GM19324 (cell line): ENCODE measurements around the gene TWIST1.

ENCODE experiments used
- ATAC-seq: cut with Tn5 transposase; IDR thresholded peaks from one replicate; pipeline ENCODE4 v1.9.1; 2021; ENCODE audit warnings: mild to moderate bottlenecking, moderate library complexity; ENCODE audit not compliant: unreplicated experiment, low FRiP score

TWIST1 gene

DNA sequence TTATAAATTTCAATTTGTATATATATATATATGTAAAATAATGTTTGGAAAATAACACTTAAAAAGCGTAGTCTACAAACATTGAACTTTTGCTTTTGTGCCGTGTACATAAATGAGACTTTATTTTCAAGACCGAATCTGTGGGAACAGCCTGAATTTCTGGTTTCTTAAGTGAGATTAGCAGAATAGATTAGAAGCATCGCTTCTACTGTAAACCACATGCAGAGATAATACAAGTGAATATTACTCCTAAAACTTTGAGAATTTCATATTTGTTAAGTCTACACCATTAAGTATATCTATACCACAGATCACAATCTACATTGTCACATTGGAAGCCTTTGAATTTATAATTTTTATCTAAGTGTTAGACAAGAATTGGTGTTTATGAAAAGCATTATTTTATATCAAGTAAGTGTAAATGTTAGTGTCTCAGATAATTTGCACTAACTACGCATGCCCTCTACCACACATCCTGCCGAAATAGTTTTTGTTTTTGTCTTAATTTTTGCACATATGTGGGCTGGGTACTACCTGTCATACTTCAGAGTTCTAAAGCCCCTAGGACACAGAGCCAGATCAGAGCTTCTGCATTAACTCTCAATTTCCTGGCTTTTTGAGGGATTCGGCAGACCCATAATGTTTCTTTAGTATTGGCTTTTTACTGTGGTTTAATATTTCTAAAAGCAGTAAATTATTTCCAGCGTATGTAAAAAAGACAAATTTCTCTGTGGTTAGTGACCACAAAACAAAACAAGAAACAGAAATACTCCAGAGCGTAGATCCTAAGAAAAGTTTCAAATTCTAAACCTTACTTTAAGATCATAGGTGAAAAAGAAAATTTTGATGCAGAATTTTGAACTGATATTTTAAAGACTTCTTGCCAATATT lies 20.0 kb downstream of the TWIST1 start:
- ATAC-seq: no peak

DNA sequence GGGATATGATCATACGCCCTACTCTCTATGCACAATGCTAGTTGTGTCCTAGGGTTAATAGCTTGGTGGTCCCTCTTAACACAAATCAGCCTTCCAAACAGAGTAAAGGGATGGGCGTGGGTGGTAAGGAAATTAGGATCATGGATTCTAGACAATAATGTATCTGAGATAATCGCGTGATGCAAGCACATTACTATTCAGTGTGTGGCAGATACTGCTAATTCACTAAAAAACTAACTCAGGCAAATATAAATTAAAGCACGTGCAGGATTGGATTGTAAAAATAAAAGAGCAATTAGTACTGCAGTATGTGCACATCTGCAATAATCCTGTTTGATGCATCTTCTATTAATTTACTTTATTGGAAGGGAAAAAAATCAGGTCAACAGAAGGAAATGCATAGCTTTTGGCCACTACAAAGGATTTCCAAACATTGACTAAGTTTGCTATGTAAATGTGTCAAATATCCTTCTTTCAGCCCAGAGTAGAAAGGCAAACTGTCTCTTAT lies 22.0 kb downstream of the TWIST1 start:
- ATAC-seq: no peak

DNA sequence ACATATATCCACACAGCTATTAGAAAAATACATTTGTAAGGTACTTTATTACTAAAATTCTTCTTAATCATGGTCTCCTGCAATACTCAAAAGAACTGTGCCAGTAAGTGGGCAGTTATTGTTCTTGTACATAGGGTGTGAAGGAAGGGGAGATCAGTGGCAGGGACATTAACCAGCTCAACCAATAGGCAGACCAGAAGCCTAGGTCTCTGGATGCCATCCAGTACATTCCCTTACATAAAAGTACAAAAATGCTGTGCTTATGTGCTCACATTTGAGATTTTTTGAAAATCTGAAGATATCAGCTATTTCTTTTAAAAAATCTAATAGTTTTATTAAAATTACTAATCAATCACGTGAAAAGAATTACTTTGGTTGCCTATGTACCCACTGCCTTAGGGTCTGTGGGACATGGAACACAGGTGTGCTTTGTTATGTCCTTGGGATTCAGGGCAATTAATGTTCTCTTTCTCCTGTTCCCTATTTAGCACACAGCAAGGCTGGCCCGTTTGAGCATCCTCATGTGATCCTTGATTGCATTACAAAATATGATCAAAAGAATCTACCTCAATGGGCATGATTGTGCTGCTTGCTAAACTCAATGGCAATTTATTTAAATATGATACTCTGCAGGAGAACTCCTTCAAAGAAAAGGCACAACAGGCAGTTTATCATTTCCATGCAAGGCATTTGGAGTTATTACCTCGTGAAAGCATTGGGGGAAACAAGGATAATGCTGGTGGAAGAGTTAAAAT lies 22.7 kb downstream of the TWIST1 start:
- ATAC-seq: no peak

DNA sequence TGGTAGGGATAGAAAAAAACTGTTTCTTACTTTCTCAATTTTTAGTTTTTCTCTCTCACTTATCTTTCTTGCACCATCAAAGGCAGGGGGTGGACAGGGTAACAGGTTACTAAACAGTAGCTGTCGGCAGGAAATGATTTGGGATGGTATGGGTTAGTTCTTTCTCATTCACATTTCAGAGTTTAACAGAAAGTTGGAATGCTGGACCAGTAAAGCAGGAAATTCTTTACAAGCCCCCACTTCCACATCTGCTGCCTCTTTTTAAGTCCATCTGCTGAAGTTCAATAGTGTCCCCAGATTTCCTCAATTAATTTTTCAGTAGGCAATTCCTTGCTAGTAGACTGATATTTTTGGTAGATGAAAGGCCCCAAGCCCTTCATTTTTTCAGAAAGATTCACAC lies 23.3 kb downstream of the TWIST1 start:
- ATAC-seq: no peak

DNA sequence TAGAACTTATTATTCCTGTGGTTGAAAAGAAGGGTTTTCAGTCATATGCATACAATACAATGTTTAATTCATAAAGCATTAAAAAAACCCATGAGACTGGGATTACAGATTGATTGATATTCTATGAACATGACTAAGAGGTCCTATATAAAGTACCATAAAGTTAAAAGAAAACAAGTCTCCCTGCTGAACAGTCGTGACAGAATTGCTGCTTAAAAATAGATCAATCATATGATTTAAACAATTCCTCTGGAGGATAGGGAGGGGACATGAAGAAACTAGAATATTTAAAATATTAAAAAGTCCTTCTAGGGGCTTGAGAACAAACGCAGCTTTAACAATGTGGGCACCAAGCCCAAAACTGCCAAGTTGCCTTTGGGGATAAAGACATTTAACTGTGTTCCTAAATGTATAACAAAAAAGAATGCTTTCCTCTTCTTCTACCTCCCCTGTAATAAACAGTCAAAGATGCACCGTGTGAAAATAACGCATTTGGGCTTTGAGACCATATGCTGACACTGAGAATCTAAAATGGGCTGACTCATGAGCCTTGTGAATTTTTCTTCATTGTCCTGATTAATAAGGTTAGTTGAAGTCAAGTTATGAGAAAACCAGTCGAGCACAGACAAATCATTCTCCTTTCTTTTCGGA lies 25.8 kb downstream of the TWIST1 start:
- no peak for ATAC-seq

DNA sequence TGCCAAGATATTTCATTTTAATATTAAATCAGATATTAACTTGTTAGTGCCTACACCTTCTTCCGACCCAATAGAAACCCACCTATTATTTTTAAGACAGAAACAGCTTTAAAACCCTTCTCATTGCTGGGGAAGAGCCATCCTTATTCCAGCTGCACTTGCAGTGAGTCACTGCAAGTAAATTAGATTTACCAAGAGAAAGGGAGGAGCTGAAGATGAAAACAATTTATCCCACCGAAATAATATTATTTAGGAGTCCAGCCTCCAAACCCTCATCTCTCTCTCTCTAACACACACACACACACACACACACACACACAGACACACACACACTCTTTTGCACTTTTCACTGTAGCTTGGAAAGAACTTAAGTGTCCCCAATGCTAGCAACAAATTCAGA lies 26.9 kb downstream of the TWIST1 start:
- ATAC-seq: no peak

DNA sequence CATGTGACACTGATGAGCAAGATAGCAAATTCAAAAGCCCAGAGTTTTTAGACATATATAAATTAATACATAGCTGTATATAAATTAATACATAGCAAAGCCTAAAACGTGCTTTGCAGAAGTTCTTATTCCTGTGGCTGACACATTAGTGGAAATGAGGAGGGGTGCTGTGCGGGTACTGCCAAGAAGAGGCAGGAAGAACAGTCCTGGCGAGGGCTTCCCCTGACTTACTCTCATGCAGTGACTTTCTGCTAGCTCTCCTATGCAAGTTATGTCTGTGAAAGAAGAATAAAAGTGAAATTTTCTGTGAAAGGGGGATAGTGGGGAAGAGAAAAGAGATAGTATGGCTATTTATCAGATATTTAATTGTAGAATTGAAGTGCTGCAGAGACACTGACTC lies 27.6 kb downstream of the TWIST1 start:
- ATAC-seq: no peak

DNA sequence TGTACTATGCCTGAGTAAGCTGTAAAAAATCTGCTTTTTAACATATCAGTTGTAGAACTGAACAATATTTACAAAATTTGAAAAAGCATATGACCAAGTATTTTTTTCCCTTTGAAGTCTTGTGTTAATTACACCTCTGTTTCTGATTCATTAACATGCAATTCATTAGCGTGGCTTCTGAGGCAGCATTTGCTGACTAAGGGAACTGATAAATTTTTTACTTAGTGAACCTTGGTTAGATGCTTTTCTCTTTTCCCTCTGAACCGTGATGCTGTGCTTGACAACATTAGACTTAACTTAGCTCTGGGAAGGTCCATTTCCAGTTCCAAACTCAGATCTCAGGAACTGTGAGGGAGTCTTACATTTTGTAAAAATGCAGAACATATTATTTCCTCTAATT lies 28.1 kb downstream of the TWIST1 start:
- ATAC-seq: no peak

DNA sequence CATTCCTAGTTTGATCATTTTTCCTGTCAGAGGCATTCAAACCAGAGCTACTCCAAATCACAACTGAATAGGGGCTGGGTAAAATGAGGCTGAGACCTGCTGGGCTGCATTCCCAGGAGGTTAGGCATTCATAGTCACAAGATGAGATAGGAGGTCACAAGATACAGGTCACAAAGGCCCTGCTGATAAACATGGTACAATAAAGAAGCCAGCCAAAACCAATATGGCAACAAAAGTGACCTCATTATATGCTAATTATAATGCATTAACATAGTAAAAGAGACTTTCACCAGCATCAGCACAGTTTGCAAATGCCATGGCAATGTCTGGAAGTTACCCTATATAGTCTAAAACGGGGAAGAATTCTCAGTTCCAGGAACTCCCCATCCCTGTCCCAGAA lies 37.3 kb downstream of the TWIST1 start:
- no peak for ATAC-seq

DNA sequence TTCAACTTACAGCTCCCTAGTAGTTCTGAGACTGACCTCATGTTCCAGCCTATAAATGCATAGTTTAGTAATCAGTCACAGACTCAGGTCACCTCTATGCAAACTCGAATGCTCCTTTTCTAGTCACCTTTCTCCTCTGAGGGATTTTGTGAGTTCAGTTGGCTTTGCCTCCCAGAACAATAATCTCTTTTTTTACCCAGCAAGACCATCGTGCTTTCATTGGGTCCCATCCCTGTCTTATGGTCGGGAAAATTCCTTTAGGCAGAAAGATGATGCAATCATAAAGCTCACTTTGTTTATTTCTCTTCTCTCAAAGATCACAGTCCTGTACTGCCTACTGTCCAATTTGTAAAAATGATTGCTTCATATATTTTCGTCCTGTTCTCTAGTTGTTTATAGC lies 38.4 kb downstream of the TWIST1 start:
- no peak for ATAC-seq

DNA sequence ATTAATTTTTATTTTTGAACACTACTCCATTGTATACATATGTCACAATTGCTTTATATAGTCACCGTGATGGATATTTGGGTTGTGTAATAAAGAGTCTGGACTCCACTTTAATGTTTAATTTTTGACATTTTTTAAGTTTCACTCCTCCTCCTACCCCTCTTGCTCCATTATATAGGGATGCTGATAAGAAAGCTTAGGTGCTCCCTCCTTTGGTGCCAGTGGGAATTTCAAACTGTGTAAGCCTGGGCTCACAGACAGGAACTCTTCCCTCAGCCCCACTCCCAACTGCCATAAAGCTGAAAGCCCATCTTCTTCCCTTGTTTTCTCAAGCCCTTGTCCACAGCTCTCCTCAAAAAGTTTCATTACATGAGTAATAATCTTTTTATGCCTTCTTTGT lies 47.6 kb downstream of the TWIST1 start:
- no peak for ATAC-seq

DNA sequence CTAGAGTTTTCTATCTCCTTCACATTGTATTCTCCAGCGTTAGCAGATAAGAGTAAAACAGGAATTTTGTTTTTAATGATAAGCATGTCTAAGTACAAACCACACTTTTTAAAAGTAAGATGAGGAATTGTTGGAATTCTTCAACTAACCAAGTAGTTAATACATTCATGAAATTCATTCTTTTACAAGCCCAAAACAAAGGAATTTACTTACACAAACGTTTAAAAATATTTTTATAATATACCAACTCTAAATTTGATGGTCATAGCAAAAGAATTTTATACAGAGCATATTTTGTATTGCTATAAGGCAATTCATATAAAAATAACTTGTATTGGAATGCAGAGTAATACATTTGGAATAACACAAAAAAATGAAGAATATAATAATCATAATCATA lies 51.3 kb downstream of the TWIST1 start:
- no peak for ATAC-seq
